CD4-positive, alpha-beta T cell treated with Interleukin-17A for 1 hour (primary cell): ENCODE measurements around the gene GLRX2.
"Not testable (repeated sequence)": the region's sequence is repeated elsewhere in the genome, so short reads cannot be mapped to it uniquely, and the experiment has no call there.

Source experiments
- DNase-seq: peaks from one replicate; pipeline ENCODE4 v3.0.0-alpha.2; 2020

Gene GLRX2

GRCh38 chr1:193104907-193105820 lies at the start of gene GLRX2:
Gene GLRX2 (minus strand): TSS chr1:193105414. CDS start chr1:193105382, 32 bp downstream.
- peak; percentile 59 for DNase-seq

GRCh38 chr1:193144999-193145398 lies 39.8 kb upstream of the GLRX2 start:
- DNase-seq: no peak

GRCh38 chr1:193144361-193144938 lies 39.2 kb upstream of the GLRX2 start:
- DNase-seq: no peak

- peak; percentile 37 for DNase-seq
Measured at GRCh38 chr1:193143285-193143684, 38.1 kb upstream of the GLRX2 start.

- no peak for DNase-seq
Measured at GRCh38 chr1:193142409-193142808, 37.2 kb upstream of the GLRX2 start.

GRCh38 chr1:193141804-193142203 lies 36.6 kb upstream of the GLRX2 start:
- peak; percentile 28 for DNase-seq

- DNase-seq: no peak
Measured at GRCh38 chr1:193140254-193140653, 35.0 kb upstream of the GLRX2 start.

- DNase-seq: no peak
Measured at GRCh38 chr1:193131266-193131860, 26.1 kb upstream of the GLRX2 start.

GRCh38 chr1:193125369-193125768 lies 20.2 kb upstream of the GLRX2 start:
- DNase-seq: no peak

GRCh38 chr1:193123751-193124150 lies 18.5 kb upstream of the GLRX2 start:
- DNase-seq: no peak

- peak; percentile 99 for DNase-seq
Measured at GRCh38 chr1:193121616-193122593, 16.7 kb upstream of the GLRX2 start, which contains the start of gene CDC73. Gene CDC73 (plus strand): TSS chr1:193122031. CDS start chr1:193122201, 170 bp downstream.

- DNase-seq: peak; percentile 8
Measured at GRCh38 chr1:193120604-193121166, 15.5 kb upstream of the GLRX2 start.

GRCh38 chr1:193118803-193119730 lies 13.9 kb upstream of the GLRX2 start:
- DNase-seq: no peak

GRCh38 chr1:193118194-193118593 lies 13.0 kb upstream of the GLRX2 start:
- DNase-seq: no peak

GRCh38 chr1:193117167-193117566 lies 12.0 kb upstream of the GLRX2 start:
- DNase-seq: not testable (repeated sequence)

- no peak for DNase-seq
Measured at GRCh38 chr1:193115629-193116227, 10.5 kb upstream of the GLRX2 start.

- no peak for DNase-seq
Measured at GRCh38 chr1:193114485-193115095, 9.4 kb upstream of the GLRX2 start.

GRCh38 chr1:193113992-193114332 lies 8.7 kb upstream of the GLRX2 start:
- no peak for DNase-seq

GRCh38 chr1:193113258-193113991 lies 8.2 kb upstream of the GLRX2 start:
- no peak for DNase-seq
